Left lung (tissue), 10 donors: ENCODE data around the gene FAM120B. TPM values are rescaled to one million over a fixed set of nuclear protein-coding genes. Genes with fewer than 3 reads are reported as not detected.
A peak's percentile ranks its signal among the peaks of the same experiment; 100 is the strongest.

Experiments used
- ATAC-seq: fragments of 200-7000 bp; cut with Tn5 transposase; one replicate; pipeline ENCODE4 v1.9.1; 2020; ENCODE audit warnings: moderate library complexity
- DNase-seq, 4 donors: peaks; one replicate each; pipeline ENCODE4 v3.0.0-alpha.2; 2013 to 2020
- H3K27ac ChIP-seq, 2 donors: fragments of 200-600 bp; sonication (generic) in 1 of 2; one replicate each; pipeline versions ENCODE4 v1.5.0 to v1.8.0; 2020 to 2021
- H3K27me3 ChIP-seq, 2 donors: fragments of 200-600 bp; sonication (generic) in 1 of 2; one replicate each; pipeline versions ENCODE4 v1.5.0 to v1.8.0; 2020 to 2021
- H3K36me3 ChIP-seq, 2 donors: fragments of 200-600 bp; sonication (generic) in 1 of 2; one replicate each; pipeline versions ENCODE4 v1.5.0 to v1.8.0; 2020 to 2021
- H3K4me1 ChIP-seq, 2 donors: fragments of 200-600 bp; one replicate each; pipeline ENCODE4 v1.8.0; 2021
- H3K4me3 ChIP-seq, 2 donors: fragments of 200-600 bp; sonication (generic) in 1 of 2; one replicate each; pipeline versions ENCODE4 v1.5.0 to v1.8.0; 2020 to 2021; ENCODE audit warnings: mild to moderate bottlenecking in 1 of 2
- H3K9me3 ChIP-seq, 2 donors: fragments of 200-600 bp; sonication (generic) in 1 of 2; one replicate each; pipeline versions ENCODE4 v1.5.0 to v1.8.0; 2020 to 2021
- intact Hi-C, 2 donors: fragments of 100-400 bp; cut with DNase I; formaldehyde crosslinking; loops; one replicate each; pipeline versions ENCODE4 v1.11.2 to v1.14.2; 2022
- polyA plus RNA-seq, 6 donors: library from polyadenylated mRNA; unstranded; fragments of 120-200 nt; gene quantifications; one replicate each; pipeline ENCODE4 v1.2.1, GENCODE V29; 2013; ENCODE audit not compliant: insufficient read length in 6 of 6
- total RNA-seq, 2 donors: library from RNA; stranded (reverse); fragmentation: NEBNext Ultra II Directional; extraction: Animal tissue kit (Norgen Biotek cat#: 25700); gene quantifications; one replicate each; pipeline ENCODE4 v1.2.1, GENCODE V29; 2021
- TF ChIP-seq, protein P1 (sequence below), 2 donors: fragments of 200-600 bp; sonication (generic) in 1 of 2; IDR thresholded peaks; one replicate each; pipeline versions ENCODE4 v1.5.0 to v1.8.0; 2021; ENCODE audit warnings: antibody characterized with exemption in 2 of 2
- donor health status: DM: no; HTN: yes; CAD: no.
- donor health status: DM: no; HTN: no; CAD: no.

Gene FAM120B
- total and polyA plus RNA-seq, 8 donors: 26.6 to 37.7 (median 35.5) TPM

DNA sequence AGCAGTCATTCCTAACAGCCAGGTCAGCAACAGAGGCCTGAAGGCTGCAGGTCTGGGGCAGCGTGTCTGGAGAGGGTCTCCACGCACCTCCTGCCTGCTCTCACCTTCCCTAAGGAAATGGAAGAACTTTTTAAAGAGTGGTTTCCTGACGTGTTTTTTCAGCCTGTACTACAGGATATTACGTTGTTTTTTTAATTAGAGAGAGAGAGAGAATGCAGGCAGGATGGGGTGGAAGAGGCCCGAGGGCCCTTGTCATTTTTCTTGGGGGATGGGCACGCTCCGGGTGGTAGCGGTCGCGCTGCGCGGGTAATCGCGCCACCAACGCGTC, 17.7 kb upstream of the FAM120B start:
- Histone ChIP-seq H3K27ac (peak overlapping the region in 1 of 2 donors; percentile 73), H3K27me3 (peaks cover 43 to 98% of the 10 kb centered on the region in 2 donors), H3K36me3 (peaks cover 0 to 26% of the 10 kb centered on the region in 2 donors), H3K4me1 (peaks cover 12 to 74% of the 10 kb centered on the region in 2 donors), H3K4me3 (peak overlapping the region; percentile 59 to 73), H3K9me3 (no peaks in the 10 kb centered on the region)
- ATAC-seq: no peak
- TF ChIP-seq, protein P1, sequence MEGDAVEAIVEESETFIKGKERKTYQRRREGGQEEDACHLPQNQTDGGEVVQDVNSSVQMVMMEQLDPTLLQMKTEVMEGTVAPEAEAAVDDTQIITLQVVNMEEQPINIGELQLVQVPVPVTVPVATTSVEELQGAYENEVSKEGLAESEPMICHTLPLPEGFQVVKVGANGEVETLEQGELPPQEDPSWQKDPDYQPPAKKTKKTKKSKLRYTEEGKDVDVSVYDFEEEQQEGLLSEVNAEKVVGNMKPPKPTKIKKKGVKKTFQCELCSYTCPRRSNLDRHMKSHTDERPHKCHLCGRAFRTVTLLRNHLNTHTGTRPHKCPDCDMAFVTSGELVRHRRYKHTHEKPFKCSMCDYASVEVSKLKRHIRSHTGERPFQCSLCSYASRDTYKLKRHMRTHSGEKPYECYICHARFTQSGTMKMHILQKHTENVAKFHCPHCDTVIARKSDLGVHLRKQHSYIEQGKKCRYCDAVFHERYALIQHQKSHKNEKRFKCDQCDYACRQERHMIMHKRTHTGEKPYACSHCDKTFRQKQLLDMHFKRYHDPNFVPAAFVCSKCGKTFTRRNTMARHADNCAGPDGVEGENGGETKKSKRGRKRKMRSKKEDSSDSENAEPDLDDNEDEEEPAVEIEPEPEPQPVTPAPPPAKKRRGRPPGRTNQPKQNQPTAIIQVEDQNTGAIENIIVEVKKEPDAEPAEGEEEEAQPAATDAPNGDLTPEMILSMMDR (IDR thresholded peaks at IDR 0.05): no peak
- intact Hi-C loops: no loop called here
- no peak for DNase-seq

DNA sequence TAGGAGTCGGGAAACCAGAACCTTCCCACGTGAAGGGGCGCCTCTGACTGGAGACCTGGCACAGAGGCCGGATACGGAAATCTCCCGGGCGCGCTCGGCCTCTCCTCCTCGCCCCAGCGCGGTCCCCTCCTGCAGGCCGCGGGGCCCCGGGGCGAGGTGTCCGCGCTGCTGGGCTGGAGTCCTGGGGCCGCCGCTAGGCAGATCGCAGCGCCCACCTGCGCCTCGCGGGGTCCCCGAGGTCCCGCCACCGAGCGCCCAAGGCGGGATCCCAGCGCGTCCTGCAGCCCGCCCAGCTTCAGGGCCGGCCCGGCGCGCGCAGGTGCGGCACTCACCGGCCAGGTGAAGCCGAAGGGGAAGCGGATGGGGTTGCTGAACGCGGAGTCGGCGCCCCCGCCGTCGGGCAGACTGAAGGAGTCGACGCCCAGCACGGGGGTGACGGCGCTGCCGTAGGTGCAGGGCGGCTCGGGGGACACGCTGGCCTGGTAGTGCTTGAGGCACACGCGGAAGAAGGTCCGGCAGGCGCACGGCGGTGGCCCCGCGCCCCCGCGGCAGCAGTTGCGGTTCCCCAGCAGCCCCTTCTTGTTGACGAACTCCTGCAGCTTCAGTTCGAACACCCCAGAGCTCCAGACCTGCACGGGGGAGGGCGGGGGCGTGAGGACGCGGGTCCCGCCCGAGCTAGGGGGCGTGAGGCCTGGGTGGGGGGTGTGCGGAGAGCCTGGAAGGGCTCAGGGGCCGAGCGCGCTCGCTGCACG, 17.2 kb upstream of the FAM120B start:
- Histone ChIP-seq H3K9me3 (no peaks in the 10 kb centered on the region), H3K36me3 (peaks cover 0 to 21% of the 10 kb centered on the region in 2 donors), H3K4me1 (peaks cover 12 to 74% of the 10 kb centered on the region in 2 donors), H3K4me3 (peak overlapping the region; percentile 59 to 73), H3K27me3 (peaks cover 49 to 98% of the 10 kb centered on the region in 2 donors), H3K27ac (peak overlapping the region in 1 of 2 donors; percentile 73)
- DNase-seq (no peak), ATAC-seq (no peak)
- intact Hi-C loops: no loop called here
- TF ChIP-seq, protein P1 (IDR thresholded peaks at IDR 0.05): no peak

DNA sequence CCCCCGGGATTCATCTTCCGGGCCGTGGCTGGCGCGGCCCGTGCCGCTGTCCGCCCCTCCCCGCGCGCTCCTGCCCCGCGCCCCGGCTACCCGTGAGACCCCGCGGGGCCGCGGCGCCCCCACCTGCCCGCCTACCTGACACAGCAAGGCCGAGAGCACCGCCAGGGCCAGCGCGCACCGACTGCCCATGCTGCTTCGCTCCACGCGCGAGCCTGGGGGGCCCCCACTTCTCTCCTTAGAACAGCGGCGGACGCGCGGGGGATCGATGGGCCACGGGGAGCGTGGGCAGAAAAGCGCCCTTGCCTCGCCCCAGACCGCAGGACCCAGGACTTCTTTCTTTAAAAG, 16.6 kb upstream of the FAM120B start:
- peak in 1 of 4 donors; percentile 79 for DNase-seq
- Histone ChIP-seq H3K4me3 (peak overlapping the region; percentile 59 to 73), H3K9me3 (no peaks in the 10 kb centered on the region), H3K4me1 (peaks cover 13 to 74% of the 10 kb centered on the region in 2 donors), H3K27ac (peak overlapping the region; percentile 53 to 73), H3K36me3 (peaks cover 0 to 15% of the 10 kb centered on the region in 2 donors), H3K27me3 (peaks cover 53 to 100% of the 10 kb centered on the region in 2 donors)
- TF ChIP-seq, protein P1 (IDR thresholded peaks at IDR 0.05): no peak
- no peak for ATAC-seq
- intact Hi-C loops: loop anchor here in 1 of 2 donors (10.0 kb wide), 1 partner anchor 455 kb away; no protein-coding TSS in a partner anchor

DNA sequence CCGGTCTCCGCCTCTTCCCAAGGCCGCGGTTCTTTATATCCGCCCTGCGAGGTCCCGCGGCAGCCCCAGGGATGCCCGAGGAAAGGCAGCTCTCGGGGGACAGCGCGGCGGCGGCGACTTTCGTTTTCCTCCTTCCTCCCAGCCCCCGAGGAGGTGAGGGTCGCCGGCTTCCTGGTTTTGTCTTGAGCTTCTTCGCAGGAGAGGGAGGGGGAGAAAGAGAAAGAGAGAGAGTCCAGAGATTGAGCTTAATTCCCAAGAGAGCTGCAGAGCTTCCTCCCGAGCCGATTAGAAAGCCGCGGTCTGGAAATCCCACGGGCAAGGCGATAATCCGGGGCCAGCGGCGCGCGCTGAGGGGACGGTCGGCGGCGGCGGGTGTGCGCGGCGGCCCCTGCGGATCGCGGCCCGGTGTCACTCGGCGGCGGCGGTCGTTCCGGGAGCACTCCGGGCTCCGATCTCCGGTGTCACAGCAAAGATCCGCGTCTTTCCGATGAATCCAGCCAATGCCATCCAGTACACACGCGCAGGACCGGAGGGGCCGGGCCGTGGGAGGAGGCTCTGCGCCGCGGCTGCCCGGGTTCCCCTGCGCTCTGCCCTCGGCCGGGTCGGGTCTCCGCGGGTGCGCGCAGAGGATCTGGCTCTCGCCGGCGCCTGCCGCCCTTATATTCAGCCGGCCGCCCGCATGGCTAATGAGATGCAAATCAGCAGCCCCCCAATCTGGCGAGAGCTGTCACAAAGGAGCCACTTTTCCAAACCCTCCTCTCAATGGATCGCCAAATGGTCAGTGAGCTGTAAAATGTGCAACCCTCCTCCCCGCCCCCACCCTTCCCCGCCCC, 16.0 kb upstream of the FAM120B start, which contains the start of gene DLL1:
Gene DLL1, minus strand, starts transcription at position 783 of the 833 bp plus-strand sequence. CDS start 939 bp downstream, outside the sequence.
- TF ChIP-seq, protein P1 (IDR thresholded peaks at IDR 0.05): no peak
- Histone ChIP-seq H3K36me3 (peaks cover 0 to 11% of the 10 kb centered on the region in 2 donors), H3K27ac (peak within 1 kb of the TSS; percentile 53 to 73), H3K4me1 (peaks cover 18 to 78% of the 10 kb centered on the region in 2 donors), H3K4me3 (peak within 1 kb of the TSS; percentile 59 to 73), H3K27me3 (peaks cover 59 to 100% of the 10 kb centered on the region in 2 donors), H3K9me3 (no peaks in the 10 kb centered on the region)
- ATAC-seq (peak; percentile 30), DNase-seq (peak in 2 of 4 donors; percentile 40 to 86)
- intact Hi-C loops: loop anchor here in 1 of 2 donors (10.0 kb wide), 1 partner anchor 456 kb away; no protein-coding TSS in a partner anchor
